Measurements from ENCODE around the gene JARID2.

JARID2 gene

GRCh38 chr6:15385521-15385920 lies 139.7 kb downstream of the JARID2 start:
- in situ Hi-C loops (cut with MboI; ENCODE audit: low pct_unique_long_range_greater_than_20kb, low sequenced_read_pairs, unreplicated experiment) = loop anchor here (25.0 kb wide), 1 partner anchor 1173 kb away; no protein-coding TSS in a partner anchor
- TF ChIP-seq, protein P1, sequence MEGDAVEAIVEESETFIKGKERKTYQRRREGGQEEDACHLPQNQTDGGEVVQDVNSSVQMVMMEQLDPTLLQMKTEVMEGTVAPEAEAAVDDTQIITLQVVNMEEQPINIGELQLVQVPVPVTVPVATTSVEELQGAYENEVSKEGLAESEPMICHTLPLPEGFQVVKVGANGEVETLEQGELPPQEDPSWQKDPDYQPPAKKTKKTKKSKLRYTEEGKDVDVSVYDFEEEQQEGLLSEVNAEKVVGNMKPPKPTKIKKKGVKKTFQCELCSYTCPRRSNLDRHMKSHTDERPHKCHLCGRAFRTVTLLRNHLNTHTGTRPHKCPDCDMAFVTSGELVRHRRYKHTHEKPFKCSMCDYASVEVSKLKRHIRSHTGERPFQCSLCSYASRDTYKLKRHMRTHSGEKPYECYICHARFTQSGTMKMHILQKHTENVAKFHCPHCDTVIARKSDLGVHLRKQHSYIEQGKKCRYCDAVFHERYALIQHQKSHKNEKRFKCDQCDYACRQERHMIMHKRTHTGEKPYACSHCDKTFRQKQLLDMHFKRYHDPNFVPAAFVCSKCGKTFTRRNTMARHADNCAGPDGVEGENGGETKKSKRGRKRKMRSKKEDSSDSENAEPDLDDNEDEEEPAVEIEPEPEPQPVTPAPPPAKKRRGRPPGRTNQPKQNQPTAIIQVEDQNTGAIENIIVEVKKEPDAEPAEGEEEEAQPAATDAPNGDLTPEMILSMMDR (IDR thresholded peaks at IDR 0.05; ENCODE audit: extremely low read depth, insufficient read depth, missing control alignments) = no peak
- DNase-seq (ENCODE audit: low spot score) = no peak

- no peak for DNase-seq (ENCODE audit: low spot score)
- TF ChIP-seq, protein P1 (IDR thresholded peaks at IDR 0.05; ENCODE audit: extremely low read depth, insufficient read depth, missing control alignments) = no peak
- in situ Hi-C loops (cut with MboI; ENCODE audit: low pct_unique_long_range_greater_than_20kb, low sequenced_read_pairs, unreplicated experiment) = loop anchor here (25.0 kb wide), 1 partner anchor 1174 kb away; no protein-coding TSS in a partner anchor
These were observed 140.4 kb downstream of the JARID2 start for GRCh38 chr6:15386110-15386755.

- TF ChIP-seq, protein P1 (IDR thresholded peaks at IDR 0.05; ENCODE audit: extremely low read depth, insufficient read depth, missing control alignments) = no peak
- no peak for DNase-seq (ENCODE audit: low spot score)
- in situ Hi-C loops (cut with MboI; ENCODE audit: low pct_unique_long_range_greater_than_20kb, low sequenced_read_pairs, unreplicated experiment) = loop anchor here (25.0 kb wide), 1 partner anchor 1174 kb away; no protein-coding TSS in a partner anchor
These were observed 140.9 kb downstream of the JARID2 start for GRCh38 chr6:15386756-15387112.

GRCh38 chr6:15387118-15387517 lies 141.2 kb downstream of the JARID2 start:
- in situ Hi-C loops (cut with MboI; ENCODE audit: low pct_unique_long_range_greater_than_20kb, low sequenced_read_pairs, unreplicated experiment) = loop anchor here (25.0 kb wide), 1 partner anchor 1175 kb away; no protein-coding TSS in a partner anchor
- DNase-seq (ENCODE audit: low spot score) = no peak
- TF ChIP-seq, protein P1 (IDR thresholded peaks at IDR 0.05; ENCODE audit: extremely low read depth, insufficient read depth, missing control alignments) = no peak

GRCh38 chr6:15389084-15389764 lies 143.4 kb downstream of the JARID2 start:
- no peak for DNase-seq (ENCODE audit: low spot score)
- in situ Hi-C loops (cut with MboI; ENCODE audit: low pct_unique_long_range_greater_than_20kb, low sequenced_read_pairs, unreplicated experiment) = loop anchor here (25.0 kb wide), 1 partner anchor 1177 kb away; no protein-coding TSS in a partner anchor
- TF ChIP-seq, protein P1 (IDR thresholded peaks at IDR 0.05; ENCODE audit: extremely low read depth, insufficient read depth, missing control alignments) = no peak

- in situ Hi-C loops (cut with MboI; ENCODE audit: low pct_unique_long_range_greater_than_20kb, low sequenced_read_pairs, unreplicated experiment) = loop anchor here (25.0 kb wide), 1 partner anchor 1178 kb away; no protein-coding TSS in a partner anchor
These were observed 144.2 kb downstream of the JARID2 start for GRCh38 chr6:15389765-15390723.

More at GRCh38 chr6:15389765-15390723, 144.2 kb downstream of the JARID2 start:
- TF ChIP-seq, protein P1 (IDR thresholded peaks at IDR 0.05; ENCODE audit: extremely low read depth, insufficient read depth, missing control alignments) = peak; percentile 68
- DNase-seq (ENCODE audit: low spot score) = peak; percentile 57
